ENCODE measurements around the gene ATG7.
"Not testable (repeated sequence)": the region's sequence is repeated elsewhere in the genome, so short reads cannot be mapped to it uniquely, and the experiment has no call there.

The ATG7 gene

GRCh38 chr3:11494131-11494916 is 222.1 kb downstream of the ATG7 start:
- no peak overlapping the region for H3K9ac ChIP-seq (ENCODE audit: insufficient read length)
- DNase-seq (ENCODE audit: low read depth, low spot score): no peak
- H3K27ac ChIP-seq: no peak overlapping the region
- TF ChIP-seq FOXP2 (optimal IDR thresholded peaks at IDR 0.05; ENCODE audit: control extremely low read depth, extremely low read length, insufficient read depth) (no peak), EZH2 (IDR thresholded peaks at IDR 0.05) (no peak), POLR2AphosphoS5 (IDR thresholded peaks at IDR 0.05; ENCODE audit: borderline replicate concordance, low read depth, low read length) (no peak)
- no peak overlapping the region for H3K4me3 ChIP-seq
- no peaks in the 10 kb centered on the region for H3K9me3 ChIP-seq (ENCODE audit: low read depth, low read length)
- no peaks in the 10 kb centered on the region for H3K36me3 ChIP-seq (ENCODE audit: insufficient read depth, low read length)

- H3K4me3 ChIP-seq: no peak overlapping the region
- no peaks in the 10 kb centered on the region for H3K9me3 ChIP-seq (ENCODE audit: low read depth, low read length)
- DNase-seq (ENCODE audit: low read depth, low spot score): no peak
- H3K9ac ChIP-seq (ENCODE audit: insufficient read length): no peak overlapping the region
- no peaks in the 10 kb centered on the region for H3K36me3 ChIP-seq (ENCODE audit: insufficient read depth, low read length)
- TF ChIP-seq FOXP2 (optimal IDR thresholded peaks at IDR 0.05; ENCODE audit: control extremely low read depth, extremely low read length, insufficient read depth): no peak
- no peak for TF ChIP-seq EZH2 (IDR thresholded peaks at IDR 0.05)
- TF ChIP-seq POLR2AphosphoS5 (IDR thresholded peaks at IDR 0.05; ENCODE audit: borderline replicate concordance, low read depth, low read length): no peak
- H3K27ac ChIP-seq: no peak overlapping the region
Measured at GRCh38 chr3:11495948-11496557, 223.9 kb downstream of the ATG7 start.

DNA sequence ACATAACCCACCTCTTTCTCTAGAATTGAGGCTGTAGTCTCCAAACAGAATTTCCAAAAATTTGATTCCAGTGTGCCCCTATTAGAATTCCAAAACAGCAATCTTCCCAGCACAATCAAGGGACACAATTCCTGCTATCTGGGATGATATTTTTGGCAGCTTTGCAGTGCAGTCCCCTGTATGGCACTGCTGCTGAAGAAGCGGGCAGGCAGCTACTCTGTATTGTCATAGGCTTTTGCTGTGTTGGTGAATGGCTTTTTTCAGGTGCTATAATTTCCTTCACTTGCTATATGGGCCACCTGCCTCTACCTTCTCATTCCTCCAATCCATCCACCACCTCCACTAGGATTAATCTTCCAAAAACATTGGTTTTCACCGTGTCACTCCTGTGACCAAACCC is 226.0 kb downstream of the ATG7 start:
- no peak for TF ChIP-seq POLR2AphosphoS5 (IDR thresholded peaks at IDR 0.05; ENCODE audit: borderline replicate concordance, low read depth, low read length)
- TF ChIP-seq EZH2 (IDR thresholded peaks at IDR 0.05): no peak
- TF ChIP-seq FOXP2 (optimal IDR thresholded peaks at IDR 0.05; ENCODE audit: control extremely low read depth, extremely low read length, insufficient read depth): no peak
- DNase-seq (ENCODE audit: low read depth, low spot score): no peak
- no peaks in the 10 kb centered on the region for H3K36me3 ChIP-seq (ENCODE audit: insufficient read depth, low read length)
- no peak overlapping the region for H3K4me3 ChIP-seq
- H3K9ac ChIP-seq (ENCODE audit: insufficient read length): no peak overlapping the region
- H3K27ac ChIP-seq: no peak overlapping the region
- no peaks in the 10 kb centered on the region for H3K9me3 ChIP-seq (ENCODE audit: low read depth, low read length)

GRCh38 chr3:11498646-11499045 is 226.4 kb downstream of the ATG7 start:
- Histone ChIP-seq H3K9me3 (ENCODE audit: low read depth, low read length) (no peaks in the 10 kb centered on the region), H3K36me3 (ENCODE audit: insufficient read depth, low read length) (no peaks in the 10 kb centered on the region), H3K9ac (ENCODE audit: insufficient read length) (no peak overlapping the region), H3K27ac (no peak overlapping the region), H3K4me3 (no peak overlapping the region)
- DNase-seq (ENCODE audit: low read depth, low spot score): no peak
- TF ChIP-seq POLR2AphosphoS5 (IDR thresholded peaks at IDR 0.05; ENCODE audit: borderline replicate concordance, low read depth, low read length) (no peak), EZH2 (IDR thresholded peaks at IDR 0.05) (no peak), FOXP2 (optimal IDR thresholded peaks at IDR 0.05; ENCODE audit: control extremely low read depth, extremely low read length, insufficient read depth) (no peak)

GRCh38 chr3:11499144-11499543 is 226.9 kb downstream of the ATG7 start:
- TF ChIP-seq EZH2 (IDR thresholded peaks at IDR 0.05) (no peak), POLR2AphosphoS5 (IDR thresholded peaks at IDR 0.05; ENCODE audit: borderline replicate concordance, low read depth, low read length) (no peak), FOXP2 (optimal IDR thresholded peaks at IDR 0.05; ENCODE audit: control extremely low read depth, extremely low read length, insufficient read depth) (no peak)
- H3K9me3 ChIP-seq (ENCODE audit: low read depth, low read length): no peaks in the 10 kb centered on the region
- no peaks in the 10 kb centered on the region for H3K36me3 ChIP-seq (ENCODE audit: insufficient read depth, low read length)
- no peak overlapping the region for H3K9ac ChIP-seq (ENCODE audit: insufficient read length)
- H3K4me3 ChIP-seq: no peak overlapping the region
- H3K27ac ChIP-seq: no peak overlapping the region
- DNase-seq (ENCODE audit: low read depth, low spot score): no peak

- not testable (repeated sequence) for H3K9me3 ChIP-seq (ENCODE audit: low read depth, low read length)
Measured at GRCh38 chr3:11502413-11502812, 230.2 kb downstream of the ATG7 start.

GRCh38 chr3:11507719-11508118 is 235.5 kb downstream of the ATG7 start:
- H3K9me3 ChIP-seq (ENCODE audit: low read depth, low read length): no peaks in the 10 kb centered on the region
- DNase-seq (ENCODE audit: low read depth, low spot score): no peak
- H3K36me3 ChIP-seq (ENCODE audit: insufficient read depth, low read length): no peaks in the 10 kb centered on the region
- H3K27ac ChIP-seq: no peak overlapping the region
- H3K9ac ChIP-seq (ENCODE audit: insufficient read length): no peak overlapping the region
- H3K4me3 ChIP-seq: no peak overlapping the region
- no peak for TF ChIP-seq POLR2AphosphoS5 (IDR thresholded peaks at IDR 0.05; ENCODE audit: borderline replicate concordance, low read depth, low read length)
- TF ChIP-seq EZH2 (IDR thresholded peaks at IDR 0.05): no peak
- TF ChIP-seq FOXP2 (optimal IDR thresholded peaks at IDR 0.05; ENCODE audit: control extremely low read depth, extremely low read length, insufficient read depth): no peak

More at GRCh38 chr3:11502413-11502812, 230.2 kb downstream of the ATG7 start:
- H3K27ac ChIP-seq; DNase-seq (ENCODE audit: low read depth, low spot score); H3K4me3 ChIP-seq; H3K9ac ChIP-seq (ENCODE audit: insufficient read length); H3K36me3 ChIP-seq (ENCODE audit: insufficient read depth, low read length): not testable (repeated sequence)

GRCh38 chr3:11508346-11509172 is 236.4 kb downstream of the ATG7 start:
- H3K4me3 ChIP-seq: peak overlapping the region; percentile 43; the same call in 1 of the 2 replicates
- TF ChIP-seq EZH2 (IDR thresholded peaks at IDR 0.05): no peak
- no peak for TF ChIP-seq FOXP2 (optimal IDR thresholded peaks at IDR 0.05; ENCODE audit: control extremely low read depth, extremely low read length, insufficient read depth)
- no peak for TF ChIP-seq POLR2AphosphoS5 (IDR thresholded peaks at IDR 0.05; ENCODE audit: borderline replicate concordance, low read depth, low read length)
- H3K36me3 ChIP-seq (ENCODE audit: insufficient read depth, low read length): no peaks in the 10 kb centered on the region
- no peaks in the 10 kb centered on the region for H3K9me3 ChIP-seq (ENCODE audit: low read depth, low read length)
- no peak for DNase-seq (ENCODE audit: low read depth, low spot score)
- peak overlapping the region; percentile 87 for H3K27ac ChIP-seq
- peak overlapping the region; percentile 55 for H3K9ac ChIP-seq (ENCODE audit: insufficient read length)

Measured in SK-N-MC (cell line).